H1 (cell line): Measurements from ENCODE around the gene EBF3. TPM values are rescaled to one million over a fixed set of nuclear protein-coding genes. Genes with fewer than 3 reads are reported as not detected.

Experiments
- CBX5 ChIP-seq: fragments of 300-800, 300-1000 bp; sonication (generic); IDR thresholded peaks from 2 replicates; pipeline ENCODE4 v1.7.1; 2016; ENCODE audit warnings: antibody characterized with exemption, low read length, low read depth
- EZH2 ChIP-seq: fragments of 200-600 bp; sonication (generic); IDR thresholded peaks from 2 replicates; pipeline ENCODE4 v1.7.1; 2012; ENCODE audit warnings: low read depth, mild to moderate bottlenecking, moderate library complexity, low read length, inconsistent platforms; ENCODE audit not compliant: severe bottlenecking
- MAX ChIP-seq: IDR thresholded peaks from 2 replicates; pipeline ENCODE4 v1.6.1; 2012; ENCODE audit warnings: inconsistent platforms
- POLR2AphosphoS5 ChIP-seq: IDR thresholded peaks from 2 replicates; pipeline ENCODE4 v1.6.1; 2011; ENCODE audit warnings: low read depth, low read length
- RNF2 ChIP-seq: fragments of 200-900, 300-1000 bp; sonication (generic); IDR thresholded peaks from 2 replicates; pipeline ENCODE4 v1.7.1; 2016; ENCODE audit warnings: borderline replicate concordance, low read depth, mild to moderate bottlenecking, antibody characterized with exemption, low read length; ENCODE audit not compliant: poor library complexity, severe bottlenecking; ENCODE audit errors: missing control alignments
- SUZ12 ChIP-seq: fragments of 200-600 bp; sonication (generic); IDR thresholded peaks from 2 replicates; pipeline ENCODE4 v1.6.1; 2012; ENCODE audit warnings: mild to moderate bottlenecking, inconsistent platforms, low read length, moderate library complexity, mixed read lengths
- USF2 ChIP-seq: IDR thresholded peaks from 2 replicates; pipeline ENCODE4 v1.6.1; 2011; ENCODE audit warnings: low read length, improper control_type of control experiment
- polyA plus RNA-seq, 7 experiments: library from polyadenylated mRNA; depleted of rRNA in 3 of 7; stranded (reverse) in 5 of 7; unstranded in 2 of 7; fragments of >200 nt in 5 of 7; fragments of 200-250 nt in 2 of 7; gene quantifications; 1 replicate in 5 of 7; 2 replicates in 1 of 7; 4 replicates in 1 of 7; pipeline versions ENCODE4 v1.2.1 to v1.2.3, GENCODE V29; 2011 to 2013; ENCODE audit warnings: missing spikeins in 2 of 7, mixed read lengths in 2 of 7
- total RNA-seq: library from RNA; stranded (reverse); fragmentation: NEBNext Ultra II Directional; extraction: Animal tissue kit (Norgen Biotek cat#: 25700); gene quantifications from 2 replicates; pipeline ENCODE4 v1.2.1, GENCODE V29; 2021

The EBF3 gene
- total and polyA plus RNA-seq, 2 of the 8 experiments (the other 6 are each of a cell fraction or from before 2014, with no cell fraction given), result 0.08 to 0.26 TPM

GRCh38 chr10:129873351-129873750, 90.7 kb downstream of the EBF3 start (continued):
- TF ChIP-seq MAX, result no peak
- TF ChIP-seq POLR2AphosphoS5, result no peak
- no peak for TF ChIP-seq USF2
- no peak for TF ChIP-seq SUZ12
- TF ChIP-seq RNF2, result no peak
- TF ChIP-seq CBX5, result no peak
- TF ChIP-seq EZH2, result no peak
